H1 (cell line): Measurements from ENCODE around the gene PCYT1B. TPM values are rescaled to one million over a fixed set of nuclear protein-coding genes. Genes with fewer than 3 reads are reported as not detected.

Source experiments
- CTCF ChIA-PET: fragments of 300-600 bp; sonication (Branson Sonifier 250); formaldehyde crosslinking; loops from one replicate; lab custom pipeline; 2021; ENCODE audit not compliant: partially characterized antibody; lab: Charles Lee
- POLR2A ChIA-PET: fragments of 300-600 bp; sonication (Branson Sonifier 250); formaldehyde crosslinking; loops from one replicate; lab custom pipeline; 2021; ENCODE audit warnings: inconsistent platforms; ENCODE audit not compliant: partially characterized antibody; lab: Charles Lee
- DNase-seq, 2 experiments: peaks; one replicate each; pipeline versions ENCODE4 v3.0.0 to v3.0.0-alpha.2; 2010 to 2022; ENCODE audit warnings: low spot score in 2 of 2, low read depth in 1 of 2, mixed read lengths in 1 of 2
- FAIRE-seq: peaks from 2 replicates; lab custom pipeline; 2011; peaks lifted over from hg19 to GRCh38; lab: Jason Lieb, UNC
- H2AFZ ChIP-seq: 2 replicates; pipeline ENCODE4 v1.8.1; 2012; ENCODE audit warnings: low read length, inconsistent platforms
- H2AK5ac ChIP-seq: 2 replicates; pipeline ENCODE4 v1.6.1; 2013; ENCODE audit warnings: low read depth, low read length
- H2BK120ac ChIP-seq: replicated peaks from 2 replicates; pipeline ENCODE3; 2013; ENCODE audit warnings: low read depth, low read length, inconsistent platforms
- H2BK12ac ChIP-seq: 2 replicates; pipeline ENCODE4 v1.6.1; 2013; ENCODE audit warnings: low read depth, low read length
- H2BK15ac ChIP-seq: 2 replicates; pipeline ENCODE4 v1.6.1; 2013; ENCODE audit warnings: low read length
- H2BK20ac ChIP-seq: 2 replicates; pipeline ENCODE4 v1.6.1; 2013; ENCODE audit warnings: low read length
- H2BK5ac ChIP-seq: 2 replicates; pipeline ENCODE4 v1.6.1; 2013; ENCODE audit warnings: low read depth, low read length
- H3K14ac ChIP-seq: 2 replicates; pipeline ENCODE4 v1.6.1; 2013; ENCODE audit warnings: inconsistent platforms; ENCODE audit not compliant: insufficient read length
- H3K18ac ChIP-seq: 2 replicates; pipeline ENCODE4 v1.6.1; 2013; ENCODE audit warnings: low read length; ENCODE audit errors: extremely low read depth
- H3K23ac ChIP-seq: 2 replicates; pipeline ENCODE4 v1.6.1; 2013; ENCODE audit warnings: inconsistent platforms; ENCODE audit not compliant: insufficient read length
- H3K23me2 ChIP-seq: 2 replicates; pipeline ENCODE4 v1.6.1; 2013; ENCODE audit warnings: low read depth, low read length
- H3K27ac ChIP-seq: 2 replicates; pipeline ENCODE4 v1.6.1; 2011; ENCODE audit warnings: low read depth, low read length, inconsistent platforms
- H3K27me3 ChIP-seq, 4 experiments: replicated peaks in 1 of 4; 1 replicate in 1 of 4; 2 replicates in 3 of 4; pipeline versions ENCODE4 v1.6.1 to v1.8.1; 2011 to 2013; ENCODE audit warnings: low read length in 3 of 4, mild to moderate bottlenecking in 3 of 4, inconsistent platforms in 2 of 4, mixed read lengths in 2 of 4, moderate library complexity in 1 of 4; ENCODE audit not compliant: control insufficient read depth in 3 of 4, insufficient read depth in 3 of 4; ENCODE audit errors: extremely low read depth in 1 of 4
- H3K36me3 ChIP-seq, 4 experiments: 2 replicates each; pipeline versions ENCODE4 v1.6.1 to v1.8.1; 2011 to 2013; ENCODE audit warnings: mild to moderate bottlenecking in 4 of 4, low read length in 3 of 4, moderate library complexity in 2 of 4, control low read depth in 1 of 4, inconsistent platforms in 1 of 4; ENCODE audit not compliant: insufficient read depth in 4 of 4, control insufficient read depth in 2 of 4
- H3K4ac ChIP-seq: replicated peaks from 2 replicates; pipeline ENCODE3; 2013; ENCODE audit warnings: low read length, low read depth, mixed read lengths, inconsistent platforms; ENCODE audit not compliant: insufficient read length
- H3K4me1 ChIP-seq, 4 experiments: replicated peaks in 1 of 4; 1 replicate in 1 of 4; 2 replicates in 3 of 4; pipeline versions ENCODE4 v1.6.1 to v1.8.1; 2011 to 2013; ENCODE audit warnings: low read length in 3 of 4, inconsistent platforms in 2 of 4, mixed read lengths in 1 of 4; ENCODE audit not compliant: insufficient read depth in 4 of 4, control insufficient read depth in 3 of 4
- H3K4me2 ChIP-seq, 2 experiments: 2 replicates each; pipeline versions ENCODE4 v1.6.1 to v1.8.1; 2011 to 2013; ENCODE audit warnings: low read depth in 2 of 2, low read length in 2 of 2, control low read depth in 1 of 2, inconsistent platforms in 1 of 2, mild to moderate bottlenecking in 1 of 2; ENCODE audit not compliant: insufficient read depth in 1 of 2
- H3K4me3 ChIP-seq, 4 experiments: fragments of 200-600, 300-600 bp in 1 of 4; sonication (generic), shearing (Covaris generic), sonication (Bioruptor Twin) in 1 of 4; 2 replicates each; pipeline versions ENCODE4 v1.5.1 to v1.8.1; 2011 to 2016; ENCODE audit warnings: low read length in 4 of 4, low read depth in 3 of 4, control low read depth in 2 of 4, inconsistent platforms in 2 of 4, mild to moderate bottlenecking in 2 of 4, mixed read lengths in 1 of 4, moderate library complexity in 1 of 4; ENCODE audit not compliant: insufficient read depth in 2 of 4; ENCODE audit errors: extremely low read depth in 1 of 4
- H3K56ac ChIP-seq: replicated peaks from 2 replicates; pipeline ENCODE3; 2013; ENCODE audit warnings: low read depth, mild to moderate bottlenecking, mixed read lengths, low read length, inconsistent platforms; ENCODE audit not compliant: insufficient read length
- H3K79me1 ChIP-seq: 2 replicates; pipeline ENCODE4 v1.6.1; 2013; ENCODE audit warnings: low read depth, low read length, control low read depth
- H3K79me2 ChIP-seq, 2 experiments: 2 replicates each; pipeline versions ENCODE4 v1.6.1 to v1.8.1; 2012 to 2013; ENCODE audit warnings: low read length in 2 of 2, mild to moderate bottlenecking in 2 of 2, inconsistent platforms in 1 of 2; ENCODE audit not compliant: insufficient read depth in 2 of 2, control insufficient read depth in 1 of 2
- H3K9ac ChIP-seq, 4 experiments: replicated peaks in 1 of 4; 1 replicate in 1 of 4; 2 replicates in 3 of 4; pipeline versions ENCODE4 v1.6.1 to v1.8.1; 2011 to 2013; ENCODE audit warnings: low read depth in 3 of 4, low read length in 3 of 4, control low read depth in 2 of 4, mild to moderate bottlenecking in 2 of 4, moderate library complexity in 2 of 4, inconsistent platforms in 1 of 4; ENCODE audit errors: extremely low read depth in 1 of 4
- H3K9me3 ChIP-seq, 2 experiments: 2 replicates each; pipeline versions ENCODE4 v1.6.1 to v1.8.1; 2012 to 2013; ENCODE audit warnings: mild to moderate bottlenecking in 2 of 2, moderate library complexity in 2 of 2, control low read depth in 1 of 2, inconsistent platforms in 1 of 2, low read depth in 1 of 2, low read length in 1 of 2, mixed read lengths in 1 of 2; ENCODE audit not compliant: insufficient read depth in 2 of 2
- H4K20me1 ChIP-seq, 2 experiments: replicated peaks in 1 of 2; 2 replicates each; pipeline versions ENCODE3 to v1.8.1; 2011 to 2013; ENCODE audit warnings: inconsistent platforms in 2 of 2, low read length in 2 of 2, mild to moderate bottlenecking in 1 of 2; ENCODE audit not compliant: insufficient read depth in 2 of 2, control insufficient read depth in 1 of 2
- H4K5ac ChIP-seq: 2 replicates; pipeline ENCODE4 v1.6.1; 2013; ENCODE audit warnings: low read length, low read depth, mixed read lengths, inconsistent platforms; ENCODE audit not compliant: insufficient read length
- H4K8ac ChIP-seq: 2 replicates; pipeline ENCODE4 v1.8.0; 2013; ENCODE audit warnings: mild to moderate bottlenecking, moderate library complexity, low read length, inconsistent platforms; ENCODE audit not compliant: insufficient read depth; ENCODE audit errors: extremely low read depth
- H4K91ac ChIP-seq: replicated peaks from 2 replicates; pipeline ENCODE3; 2013; ENCODE audit warnings: low read length, mixed read lengths, inconsistent platforms; ENCODE audit not compliant: insufficient read length
- BACH1 ChIP-seq: IDR thresholded peaks from 2 replicates; pipeline ENCODE4 v1.6.1; 2012; ENCODE audit warnings: low read length, improper control_type of control experiment
- BRCA1 ChIP-seq: IDR thresholded peaks from 2 replicates; pipeline ENCODE4 v1.6.1; 2012; ENCODE audit warnings: low read depth, low read length, improper control_type of control experiment
- TCF12 ChIP-seq: IDR thresholded peaks from 2 replicates; pipeline ENCODE4 v1.6.1; 2011; ENCODE audit warnings: low read depth, mild to moderate bottlenecking, low read length
- YY1 ChIP-seq: IDR thresholded peaks from 2 replicates; pipeline ENCODE4 v1.6.1; 2011; ENCODE audit warnings: low read depth, mild to moderate bottlenecking, low read length
- WGBS, 2 experiments: shearing (Covaris generic) in 1 of 2; methylation state at CpG; one replicate each; pipeline versions ENCODE4 v1.1.6 to v1.1.7; 2013 to 2015; ENCODE audit warnings: low lambda C conversion rate in 2 of 2, mixed read lengths in 2 of 2, inconsistent platforms in 1 of 2, low coverage in 1 of 2, missing lambda C conversion rate in 1 of 2; ENCODE audit not compliant: insufficient replicate concordance in 2 of 2, insufficient coverage in 1 of 2, insufficient read length in 1 of 2; ENCODE audit errors: extremely low coverage in 1 of 2, missing lambda C conversion rate in 1 of 2; 5-methylcytosine and 5-hydroxymethylcytosine counted together
- polyA plus RNA-seq, 7 experiments: library from polyadenylated mRNA; depleted of rRNA in 3 of 7; stranded (reverse) in 5 of 7; unstranded in 2 of 7; fragments of >200 nt in 5 of 7; fragments of 200-250 nt in 2 of 7; gene quantifications; 1 replicate in 5 of 7; 2 replicates in 1 of 7; 4 replicates in 1 of 7; pipeline versions ENCODE4 v1.2.1 to v1.2.3, GENCODE V29; 2011 to 2013; ENCODE audit warnings: missing spikeins in 2 of 7, mixed read lengths in 2 of 7
- total RNA-seq: library from RNA; stranded (reverse); fragmentation: NEBNext Ultra II Directional; extraction: Animal tissue kit (Norgen Biotek cat#: 25700); gene quantifications from 2 replicates; pipeline ENCODE4 v1.2.1, GENCODE V29; 2021

The PCYT1B gene
- total and polyA plus RNA-seq, 2 of the 8 experiments (the other 6 are each of a cell fraction or from before 2014, with no cell fraction given): 17.9 to 30.6 TPM

- WGBS, 2 experiments: 95% methylated on average over 1 of the region's 1 CpG; no CpG with 5 or more reads in 1 of the 2 experiments
- Histone ChIP-seq H3K18ac (no peak overlapping the region), H3K4me3 (no peak overlapping the region), H3K4me1 (no peaks in the 10 kb centered on the region), H3K9ac (no peak overlapping the region), H3K27me3 (no peaks in the 10 kb centered on the region), H3K9me3 (no peaks in the 10 kb centered on the region), H2AFZ (no peak overlapping the region), H3K23ac (no peak overlapping the region), H3K56ac (no peak overlapping the region), H4K20me1 (no peaks in the 10 kb centered on the region), H2BK5ac (no peak overlapping the region), H2BK15ac (no peak overlapping the region), H3K4ac (no peak overlapping the region), H2BK120ac (no peak overlapping the region), H3K4me2 (no peak overlapping the region), H4K91ac (no peak overlapping the region), H4K8ac (no peak overlapping the region), H4K5ac (no peak overlapping the region), H2BK20ac (no peak overlapping the region), H3K14ac (no peak overlapping the region), H2AK5ac (no peak overlapping the region), H3K23me2 (no peaks in the 10 kb centered on the region), H3K27ac (no peak overlapping the region), H3K36me3 (no peaks in the 10 kb centered on the region), H3K79me2 (no peaks in the 10 kb centered on the region; a peak in 1 of 4 replicates), H2BK12ac (no peak overlapping the region), H3K79me1 (no peaks in the 10 kb centered on the region)
- no peak for DNase-seq
- ChIA-PET POLR2A (no interaction called here), CTCF (interaction anchor here (1.4 kb wide), 1 partner anchor 44 kb away, joined by 4 read pairs; no protein-coding TSS in a partner anchor)
- TF ChIP-seq BRCA1 (no peak), YY1 (no peak), TCF12 (no peak), BACH1 (no peak)
- FAIRE-seq: no peak
Observed at GRCh38 chrX:24629701-24630100, 17.4 kb downstream of the PCYT1B start.
